Astrocyte (in vitro differentiated cells and primary cell): ENCODE measurements around the gene DYNC1LI2.

ENCODE experiments used
- EZH2 ChIP-seq: IDR thresholded peaks from 2 replicates; pipeline ENCODE4 v1.6.1; 2012; ENCODE audit warnings: mild to moderate bottlenecking, low read length, inconsistent platforms; ENCODE audit not compliant: insufficient read depth
- TF ChIP-seq, protein P1 (sequence below): IDR thresholded peaks from 2 replicates; pipeline ENCODE4 v1.5.1; 2011; ENCODE audit warnings: low read depth, mild to moderate bottlenecking, inconsistent platforms, low read length, moderate library complexity; ENCODE audit not compliant: insufficient read depth

DNA sequence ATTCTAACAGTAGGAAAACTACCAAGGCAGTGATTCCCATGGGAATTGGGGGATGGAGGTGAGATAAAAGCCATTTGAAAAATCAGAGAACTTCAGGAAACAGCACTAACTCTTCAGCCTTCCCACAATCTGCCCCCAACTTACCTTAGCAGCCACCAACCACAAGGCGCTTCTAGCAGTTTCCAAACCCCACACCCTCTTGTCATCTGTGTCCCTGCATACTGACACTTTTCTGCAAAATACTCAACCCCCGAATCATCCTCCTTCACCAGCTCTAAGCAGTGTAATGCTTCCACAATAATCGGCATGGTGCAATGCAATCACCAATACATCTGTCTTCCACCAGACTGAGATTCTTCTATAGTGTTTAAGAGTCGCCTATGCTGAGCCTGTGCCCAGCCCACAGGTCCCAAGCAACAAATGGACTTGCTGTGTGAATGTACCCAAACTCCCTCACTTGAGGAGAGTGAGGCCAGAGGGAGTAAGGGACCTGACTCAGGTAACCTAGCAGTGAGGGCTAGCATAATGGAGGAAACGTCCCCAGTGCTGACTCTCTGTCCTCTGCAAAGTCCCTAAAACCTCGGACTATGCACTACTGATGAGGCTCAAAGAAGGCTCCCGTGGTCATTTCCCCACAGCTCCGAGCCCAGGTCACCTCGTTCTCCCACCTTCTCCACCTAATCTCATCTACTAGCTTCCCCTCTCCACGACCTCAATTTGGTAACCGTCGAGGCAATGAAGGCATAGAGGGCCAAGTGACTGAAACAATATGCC lies 943 bp downstream of the DYNC1LI2 start:
- TF ChIP-seq, protein P1, sequence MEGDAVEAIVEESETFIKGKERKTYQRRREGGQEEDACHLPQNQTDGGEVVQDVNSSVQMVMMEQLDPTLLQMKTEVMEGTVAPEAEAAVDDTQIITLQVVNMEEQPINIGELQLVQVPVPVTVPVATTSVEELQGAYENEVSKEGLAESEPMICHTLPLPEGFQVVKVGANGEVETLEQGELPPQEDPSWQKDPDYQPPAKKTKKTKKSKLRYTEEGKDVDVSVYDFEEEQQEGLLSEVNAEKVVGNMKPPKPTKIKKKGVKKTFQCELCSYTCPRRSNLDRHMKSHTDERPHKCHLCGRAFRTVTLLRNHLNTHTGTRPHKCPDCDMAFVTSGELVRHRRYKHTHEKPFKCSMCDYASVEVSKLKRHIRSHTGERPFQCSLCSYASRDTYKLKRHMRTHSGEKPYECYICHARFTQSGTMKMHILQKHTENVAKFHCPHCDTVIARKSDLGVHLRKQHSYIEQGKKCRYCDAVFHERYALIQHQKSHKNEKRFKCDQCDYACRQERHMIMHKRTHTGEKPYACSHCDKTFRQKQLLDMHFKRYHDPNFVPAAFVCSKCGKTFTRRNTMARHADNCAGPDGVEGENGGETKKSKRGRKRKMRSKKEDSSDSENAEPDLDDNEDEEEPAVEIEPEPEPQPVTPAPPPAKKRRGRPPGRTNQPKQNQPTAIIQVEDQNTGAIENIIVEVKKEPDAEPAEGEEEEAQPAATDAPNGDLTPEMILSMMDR, result no peak
- TF ChIP-seq EZH2, result no peak
